NB4 (cell line): ENCODE data around the gene SEMA6A.

Source experiments
- DNase-seq: peaks from one replicate; pipeline ENCODE4 v3.0.0; 2010; ENCODE audit warnings: low read depth
- H3K4me3 ChIP-seq: one replicate; pipeline ENCODE4 v1.5.1; 2011; ENCODE audit warnings: mild to moderate bottlenecking, low read depth, low read length, moderate library complexity
- MYC ChIP-seq: IDR thresholded peaks from 2 replicates; pipeline ENCODE4 v1.6.1; 2011; ENCODE audit warnings: low read depth, low read length
- POLR2A ChIP-seq: IDR thresholded peaks from 2 replicates; pipeline ENCODE4 v1.6.1; 2011; ENCODE audit warnings: mild to moderate bottlenecking; ENCODE audit not compliant: insufficient read length; ENCODE audit errors: extremely low read depth
- TF ChIP-seq, protein P1 (sequence below): IDR thresholded peaks from one replicate; pipeline ENCODE4 v1.5.1; 2012; ENCODE audit warnings: low read depth, low read length
- TF ChIP-seq, protein P2 (sequence below): IDR thresholded peaks from 2 replicates; pipeline ENCODE4 v1.6.1; 2011; ENCODE audit warnings: low read depth, low read length

SEMA6A gene

DNA sequence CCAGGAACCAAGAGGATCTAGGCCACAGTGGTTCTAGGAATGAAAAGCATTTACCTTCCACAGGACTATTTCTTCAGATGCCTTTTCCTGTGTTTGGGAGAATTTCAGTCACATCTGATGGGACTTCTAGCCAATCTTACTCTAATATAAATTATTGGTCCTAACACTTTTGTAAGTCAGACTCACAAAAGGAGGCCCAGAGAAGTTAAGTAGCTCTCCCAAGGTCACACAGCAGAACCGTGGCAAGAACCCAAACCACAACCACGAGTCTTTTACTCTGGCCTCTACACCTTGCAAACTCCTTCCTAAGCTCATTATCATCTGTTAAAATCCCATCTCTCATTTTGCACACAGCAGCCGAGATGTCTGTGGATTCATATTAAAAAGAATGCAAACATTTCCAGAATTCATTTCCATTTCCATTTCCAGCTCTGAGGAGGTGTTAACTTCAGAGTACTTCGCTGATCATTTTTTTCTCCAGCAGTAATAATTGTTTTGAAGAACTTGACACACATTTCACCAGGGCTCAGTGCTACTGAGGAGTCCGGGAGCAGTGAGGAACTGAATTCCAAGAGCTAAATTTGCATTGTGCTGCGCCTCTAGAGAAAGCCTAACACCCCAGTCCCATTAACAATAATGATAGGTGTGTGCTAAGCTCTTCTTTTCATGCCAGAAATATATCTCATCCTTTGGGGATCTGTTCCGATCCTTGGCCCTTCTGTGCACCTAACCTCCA, 168.1 kb downstream of the SEMA6A start:
- no peak for DNase-seq
- TF ChIP-seq, protein P1, sequence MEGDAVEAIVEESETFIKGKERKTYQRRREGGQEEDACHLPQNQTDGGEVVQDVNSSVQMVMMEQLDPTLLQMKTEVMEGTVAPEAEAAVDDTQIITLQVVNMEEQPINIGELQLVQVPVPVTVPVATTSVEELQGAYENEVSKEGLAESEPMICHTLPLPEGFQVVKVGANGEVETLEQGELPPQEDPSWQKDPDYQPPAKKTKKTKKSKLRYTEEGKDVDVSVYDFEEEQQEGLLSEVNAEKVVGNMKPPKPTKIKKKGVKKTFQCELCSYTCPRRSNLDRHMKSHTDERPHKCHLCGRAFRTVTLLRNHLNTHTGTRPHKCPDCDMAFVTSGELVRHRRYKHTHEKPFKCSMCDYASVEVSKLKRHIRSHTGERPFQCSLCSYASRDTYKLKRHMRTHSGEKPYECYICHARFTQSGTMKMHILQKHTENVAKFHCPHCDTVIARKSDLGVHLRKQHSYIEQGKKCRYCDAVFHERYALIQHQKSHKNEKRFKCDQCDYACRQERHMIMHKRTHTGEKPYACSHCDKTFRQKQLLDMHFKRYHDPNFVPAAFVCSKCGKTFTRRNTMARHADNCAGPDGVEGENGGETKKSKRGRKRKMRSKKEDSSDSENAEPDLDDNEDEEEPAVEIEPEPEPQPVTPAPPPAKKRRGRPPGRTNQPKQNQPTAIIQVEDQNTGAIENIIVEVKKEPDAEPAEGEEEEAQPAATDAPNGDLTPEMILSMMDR, result no peak
- TF ChIP-seq POLR2A (no peak), MYC (no peak)
- TF ChIP-seq, protein P2, sequence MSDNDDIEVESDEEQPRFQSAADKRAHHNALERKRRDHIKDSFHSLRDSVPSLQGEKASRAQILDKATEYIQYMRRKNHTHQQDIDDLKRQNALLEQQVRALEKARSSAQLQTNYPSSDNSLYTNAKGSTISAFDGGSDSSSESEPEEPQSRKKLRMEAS, result no peak

DNA sequence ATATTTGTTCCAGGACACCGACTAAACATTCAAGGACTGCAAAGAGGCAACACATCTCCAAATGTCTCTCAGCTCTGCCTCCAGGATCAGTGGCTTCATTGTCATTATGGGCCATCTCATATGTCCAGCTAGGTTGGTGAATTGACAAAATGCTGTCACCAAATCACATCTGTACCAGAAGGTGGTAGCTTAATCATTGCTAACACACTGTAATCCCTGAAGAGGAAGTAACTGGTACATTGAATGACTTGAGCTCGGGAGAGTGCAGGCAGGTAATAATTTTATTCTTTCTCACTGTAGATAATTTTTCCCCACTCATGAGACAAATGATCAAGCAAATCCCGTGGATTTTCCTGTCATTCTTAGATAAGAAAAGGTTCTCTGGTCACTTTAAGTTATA, 169.8 kb downstream of the SEMA6A start:
- no peak for DNase-seq
- H3K4me3 ChIP-seq, result no peak overlapping the region
- TF ChIP-seq MYC (no peak), POLR2A (no peak)
- TF ChIP-seq, protein P1, result no peak
- TF ChIP-seq, protein P2, result no peak

More for the DNA sequence above, 168.1 kb downstream of the SEMA6A start:
- no peak overlapping the region for H3K4me3 ChIP-seq

DNA sequence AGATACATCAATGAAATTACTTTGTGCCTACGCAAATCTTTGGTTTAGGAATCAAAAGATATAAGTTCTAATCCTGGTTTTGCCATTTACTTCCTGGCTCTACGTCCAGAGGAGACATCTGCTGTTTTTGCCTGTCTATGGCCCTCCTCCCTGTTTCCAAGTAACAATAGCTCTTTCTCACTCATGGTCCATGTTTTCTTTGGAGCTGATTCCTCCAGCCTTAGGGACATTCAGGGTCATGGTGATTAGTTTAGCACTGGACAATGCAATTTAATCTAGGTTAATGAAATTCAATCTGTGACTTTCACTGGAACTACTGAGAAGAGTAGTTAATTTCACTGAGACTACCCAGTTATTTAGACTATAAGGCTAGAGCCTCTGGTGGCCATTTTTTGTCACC, 170.6 kb downstream of the SEMA6A start:
- no peak overlapping the region for H3K4me3 ChIP-seq
- TF ChIP-seq MYC (no peak), POLR2A (no peak)
- TF ChIP-seq, protein P2, result no peak
- TF ChIP-seq, protein P1, result no peak
- no peak for DNase-seq

DNA sequence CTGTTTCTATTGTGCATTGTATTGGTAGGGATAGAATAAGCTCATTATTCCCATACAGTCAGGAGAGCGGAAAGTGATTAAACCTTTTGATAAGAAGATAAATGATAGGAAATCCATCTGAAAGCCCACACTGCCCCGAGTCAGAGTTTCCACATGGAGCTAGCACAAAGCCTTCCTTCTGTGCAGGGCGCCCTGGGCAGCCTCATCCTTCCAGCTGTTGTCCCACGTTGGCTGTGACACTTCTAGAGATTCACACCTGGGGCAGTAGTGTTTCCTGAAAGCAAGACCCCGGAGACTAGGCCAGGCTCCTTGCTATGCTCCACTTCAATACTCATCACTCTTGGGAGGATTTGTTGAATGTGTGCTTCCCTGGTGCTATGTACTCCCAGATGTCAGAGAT, 172.4 kb downstream of the SEMA6A start:
- no peak for DNase-seq
- H3K4me3 ChIP-seq, result no peak overlapping the region
- TF ChIP-seq, protein P1, result no peak
- TF ChIP-seq POLR2A (no peak), MYC (no peak)
- TF ChIP-seq, protein P2, result no peak

DNA sequence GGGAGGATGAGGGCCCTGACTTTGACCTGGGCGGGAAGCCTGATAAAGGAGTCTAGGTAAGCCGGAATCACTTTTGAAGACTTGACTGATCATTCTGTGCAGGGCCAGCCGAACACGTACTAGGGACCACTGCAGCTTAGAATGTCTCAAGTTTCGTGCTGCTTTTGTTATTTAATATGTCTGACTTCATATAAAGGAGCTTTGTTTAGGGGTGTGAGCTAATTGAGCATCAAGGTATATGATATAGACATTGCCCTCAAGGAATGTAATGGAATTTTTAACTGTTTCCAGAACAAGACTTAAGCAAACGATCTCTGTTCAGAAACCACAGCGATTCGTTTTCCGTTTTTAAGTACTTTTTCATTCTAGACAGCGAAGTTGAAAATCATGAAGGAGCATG, 173.0 kb downstream of the SEMA6A start:
- TF ChIP-seq, protein P1, result no peak
- TF ChIP-seq MYC (no peak), POLR2A (no peak)
- TF ChIP-seq, protein P2, result no peak
- no peak for DNase-seq

More for the DNA sequence above, 173.0 kb downstream of the SEMA6A start:
- H3K4me3 ChIP-seq, result no peak overlapping the region
